Nephron progenitor cell (in vitro differentiated cells): ENCODE data around the gene DDX54.

Experiments
- DNase-seq: peaks from one replicate; pipeline ENCODE4 v3.0.0; 2021
- H3K27ac Mint-ChIP-seq: 2 replicates; pipeline ENCODE4 v1.8.0; 2021; ENCODE audit warnings: mild to moderate bottlenecking, moderate library complexity, mixed read lengths
- H3K27me3 Mint-ChIP-seq: 2 replicates; pipeline ENCODE4 v1.8.0; 2021; ENCODE audit warnings: mild to moderate bottlenecking, low read depth, mixed read lengths; ENCODE audit not compliant: poor library complexity
- H3K36me3 Mint-ChIP-seq: 2 replicates; pipeline ENCODE4 v1.8.0; 2021; ENCODE audit warnings: low read depth, mixed read lengths
- H3K4me1 Mint-ChIP-seq: 2 replicates; pipeline ENCODE4 v1.8.0; 2021; ENCODE audit warnings: mixed read lengths
- H3K4me3 Mint-ChIP-seq: 2 replicates; pipeline ENCODE4 v1.8.0; 2021; ENCODE audit warnings: mild to moderate bottlenecking, moderate library complexity, mixed read lengths
- H3K9me3 Mint-ChIP-seq: 2 replicates; pipeline ENCODE4 v1.8.0; 2021; ENCODE audit warnings: mild to moderate bottlenecking, moderate library complexity, mixed read lengths
- CTCF ChIP-seq: fragments of 200-600 bp; sonication (generic); IDR thresholded peaks from 2 replicates; pipeline ENCODE4 v1.5.0; 2021; ENCODE audit warnings: antibody characterized with exemption

DDX54 gene

GRCh38 chr12:113221181-113221996 is 36.1 kb upstream of the DDX54 start, which contains the start of gene TPCN1:
Gene TPCN1, plus strand, starts transcription at chr12:113221464. Its CDS starts 5,389 bp downstream, at chr12:113226853.
- Mint-ChIP-seq H3K36me3 (no peaks in the 10 kb centered on the region), H3K4me3 (peak within 1 kb of the TSS; percentile 86), H3K27ac (peak within 1 kb of the TSS; percentile 68), H3K4me1 (peaks cover 41% of the 10 kb centered on the region), H3K27me3 (peaks cover 3% of the 10 kb centered on the region), H3K9me3 (no peaks in the 10 kb centered on the region)
- no peak for TF ChIP-seq CTCF
- DNase-seq: peak; percentile 99

GRCh38 chr12:113220593-113221180 is 35.4 kb upstream of the DDX54 start:
- Mint-ChIP-seq H3K9me3 (no peaks in the 10 kb centered on the region), H3K4me1 (peaks cover 46% of the 10 kb centered on the region), H3K36me3 (no peaks in the 10 kb centered on the region), H3K27me3 (peaks cover 3% of the 10 kb centered on the region), H3K27ac (peak overlapping the region; percentile 68), H3K4me3 (peak overlapping the region; percentile 86)
- no peak for TF ChIP-seq CTCF
- no peak for DNase-seq

- Mint-ChIP-seq H3K36me3 (no peaks in the 10 kb centered on the region), H3K4me3 (no peak overlapping the region), H3K27me3 (peaks cover 3% of the 10 kb centered on the region), H3K9me3 (no peaks in the 10 kb centered on the region), H3K4me1 (peaks cover 27% of the 10 kb centered on the region), H3K27ac (no peak overlapping the region)
- TF ChIP-seq CTCF: no peak
- no peak for DNase-seq
Observed at GRCh38 chr12:113216027-113216426, 30.7 kb upstream of the DDX54 start.

- Mint-ChIP-seq H3K9me3 (no peaks in the 10 kb centered on the region), H3K4me3 (no peak overlapping the region), H3K4me1 (peaks cover 18% of the 10 kb centered on the region), H3K36me3 (no peaks in the 10 kb centered on the region), H3K27me3 (peaks cover 3% of the 10 kb centered on the region), H3K27ac (no peak overlapping the region)
- no peak for DNase-seq
- TF ChIP-seq CTCF: no peak
Observed at GRCh38 chr12:113214895-113215400, 29.7 kb upstream of the DDX54 start.

GRCh38 chr12:113211160-113211559 is 25.9 kb upstream of the DDX54 start:
- no peak for TF ChIP-seq CTCF
- DNase-seq: no peak
- peaks cover 7% of the 10 kb centered on the region for H3K9me3 Mint-ChIP-seq
- no peak overlapping the region for H3K27ac Mint-ChIP-seq
- H3K4me1 Mint-ChIP-seq: peaks cover 17% of the 10 kb centered on the region
- H3K36me3 Mint-ChIP-seq: peaks cover 9% of the 10 kb centered on the region
- no peaks in the 10 kb centered on the region for H3K27me3 Mint-ChIP-seq
- no peak overlapping the region for H3K4me3 Mint-ChIP-seq
